GM13976 (cell line): ENCODE results near the gene SLC7A14.

Source experiments
- DNase-seq: peaks from one replicate; pipeline ENCODE4 v3.0.0; 2012; ENCODE audit warnings: low spot score
- in situ Hi-C: fragments of 300-500 bp; cut with MboI; formaldehyde crosslinking; loops from one replicate; pipeline ENCODE4 v1.12.0; 2022; ENCODE audit warnings: low sequenced_read_pairs, mixed read lengths, inconsistent platforms; ENCODE audit not compliant: unreplicated experiment
- TF ChIP-seq, protein P1 (sequence below): IDR thresholded peaks from 2 replicates; pipeline ENCODE4 v1.5.1; 2012; ENCODE audit warnings: borderline replicate concordance, mild to moderate bottlenecking; ENCODE audit not compliant: insufficient read depth; ENCODE audit errors: extremely low read depth, missing control alignments, control extremely low read depth

The SLC7A14 gene

DNA sequence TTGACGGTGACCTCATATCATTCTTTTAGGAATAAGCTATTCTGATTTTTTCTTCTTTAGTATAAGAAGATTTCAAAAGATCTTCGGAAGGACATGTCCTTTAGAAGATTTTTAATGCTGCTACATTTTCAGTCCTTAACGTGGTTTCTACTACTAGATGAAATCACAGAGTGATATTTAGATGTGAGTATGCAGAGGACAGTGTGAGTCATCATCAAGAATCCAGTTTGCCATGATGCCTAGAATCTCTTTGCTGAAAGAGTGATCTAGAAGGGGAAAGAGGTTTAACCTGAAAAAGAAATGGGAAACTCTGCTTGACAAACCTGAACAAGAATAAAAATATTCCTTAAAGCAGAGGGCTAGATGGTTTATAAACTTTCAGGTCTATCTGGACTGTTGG lies 43.2 kb downstream of the SLC7A14 start:
- TF ChIP-seq, protein P1, sequence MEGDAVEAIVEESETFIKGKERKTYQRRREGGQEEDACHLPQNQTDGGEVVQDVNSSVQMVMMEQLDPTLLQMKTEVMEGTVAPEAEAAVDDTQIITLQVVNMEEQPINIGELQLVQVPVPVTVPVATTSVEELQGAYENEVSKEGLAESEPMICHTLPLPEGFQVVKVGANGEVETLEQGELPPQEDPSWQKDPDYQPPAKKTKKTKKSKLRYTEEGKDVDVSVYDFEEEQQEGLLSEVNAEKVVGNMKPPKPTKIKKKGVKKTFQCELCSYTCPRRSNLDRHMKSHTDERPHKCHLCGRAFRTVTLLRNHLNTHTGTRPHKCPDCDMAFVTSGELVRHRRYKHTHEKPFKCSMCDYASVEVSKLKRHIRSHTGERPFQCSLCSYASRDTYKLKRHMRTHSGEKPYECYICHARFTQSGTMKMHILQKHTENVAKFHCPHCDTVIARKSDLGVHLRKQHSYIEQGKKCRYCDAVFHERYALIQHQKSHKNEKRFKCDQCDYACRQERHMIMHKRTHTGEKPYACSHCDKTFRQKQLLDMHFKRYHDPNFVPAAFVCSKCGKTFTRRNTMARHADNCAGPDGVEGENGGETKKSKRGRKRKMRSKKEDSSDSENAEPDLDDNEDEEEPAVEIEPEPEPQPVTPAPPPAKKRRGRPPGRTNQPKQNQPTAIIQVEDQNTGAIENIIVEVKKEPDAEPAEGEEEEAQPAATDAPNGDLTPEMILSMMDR = no peak
- in situ Hi-C loops = no loop called here
- DNase-seq = no peak

DNA sequence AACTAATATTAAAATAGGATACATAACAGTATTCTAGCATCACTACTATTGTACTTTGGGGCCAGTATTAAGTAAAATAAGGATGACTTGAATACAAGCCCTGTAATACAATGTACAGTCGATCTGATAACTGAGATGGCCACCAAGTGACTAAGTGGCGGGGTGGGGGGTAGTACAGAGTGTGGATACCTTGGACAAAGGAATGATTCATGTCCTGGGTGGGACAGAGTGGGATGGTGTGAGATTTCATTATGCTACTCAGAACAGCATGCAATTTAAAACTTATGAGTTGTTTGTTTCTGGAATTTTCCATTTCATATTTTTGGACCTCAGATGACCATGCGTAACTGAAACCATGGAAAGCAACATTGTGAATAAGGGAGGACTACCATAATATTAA lies 46.0 kb downstream of the SLC7A14 start:
- no peak for DNase-seq
- TF ChIP-seq, protein P1 = no peak

DNA sequence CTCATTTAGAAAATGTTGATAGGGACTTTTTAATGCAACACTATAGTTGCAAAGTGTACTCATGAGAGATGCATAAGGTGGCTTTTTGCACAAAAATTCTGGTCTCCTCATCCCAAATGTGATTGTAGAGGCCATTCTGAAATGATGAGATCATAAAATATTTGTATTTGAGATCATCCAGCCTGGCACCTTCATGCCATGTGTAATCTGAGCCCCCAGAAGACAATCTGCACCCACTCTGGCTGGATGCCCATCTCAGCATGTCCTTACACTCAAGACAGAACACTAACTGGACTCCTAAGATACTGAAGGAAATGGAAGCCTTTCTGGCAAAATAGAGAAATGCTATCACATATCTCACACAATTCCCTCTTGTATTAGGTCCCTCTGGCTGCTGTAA lies 49.2 kb downstream of the SLC7A14 start:
- TF ChIP-seq, protein P1 = no peak
- DNase-seq = no peak
- in situ Hi-C loops = no loop called here

More for the DNA sequence above, 46.0 kb downstream of the SLC7A14 start:
- in situ Hi-C loops = no loop called here

- no peak for DNase-seq
These were observed 51.6 kb downstream of the SLC7A14 start for GRCh38 chr3:170534227-170534626.

GRCh38 chr3:170532573-170532972 lies 53.3 kb downstream of the SLC7A14 start:
- TF ChIP-seq, protein P1 = no peak
- no peak for DNase-seq
- in situ Hi-C loops = no loop called here

More at GRCh38 chr3:170534227-170534626, 51.6 kb downstream of the SLC7A14 start:
- in situ Hi-C loops = no loop called here
- TF ChIP-seq, protein P1 = no peak

GRCh38 chr3:170531657-170532335 lies 54.1 kb downstream of the SLC7A14 start:
- in situ Hi-C loops = no loop called here

More at GRCh38 chr3:170531657-170532335, 54.1 kb downstream of the SLC7A14 start:
- TF ChIP-seq, protein P1 = no peak
- DNase-seq = no peak
